KMS-11 (cell line): ENCODE measurements around the gene SPSB3.

Experiments
- H2AFZ ChIP-seq: fragments of 200-600 bp; sonication (generic); 2 replicates; pipeline ENCODE4 v1.6.1; 2016; ENCODE audit warnings: antibody characterized with exemption, mixed run types, low read depth
- H3K27ac ChIP-seq: fragments of 200-600 bp; sonication (generic); 2 replicates; pipeline ENCODE4 v1.6.1; 2016; ENCODE audit warnings: mild to moderate bottlenecking, mixed run types
- H3K27me3 ChIP-seq: fragments of 200-600 bp; sonication (generic); 2 replicates; pipeline ENCODE4 v1.6.1; 2017; ENCODE audit warnings: mild to moderate bottlenecking, low read depth, mixed run types, moderate library complexity; ENCODE audit not compliant: insufficient read depth
- H3K36me3 ChIP-seq: fragments of 200-600 bp; sonication (generic); 2 replicates; pipeline ENCODE4 v1.6.1; 2017; ENCODE audit warnings: mild to moderate bottlenecking, mixed run types; ENCODE audit not compliant: insufficient read depth
- H3K4me1 ChIP-seq: fragments of 200-600 bp; sonication (generic); 2 replicates; pipeline ENCODE4 v1.6.1; 2016; ENCODE audit warnings: mild to moderate bottlenecking, low read depth, mixed run types; ENCODE audit not compliant: poor library complexity, severe bottlenecking
- H3K4me2 ChIP-seq: fragments of 200-600 bp; sonication (generic); 2 replicates; pipeline ENCODE4 v1.7.0; 2016; ENCODE audit warnings: mild to moderate bottlenecking, mixed run types
- H3K4me3 ChIP-seq: fragments of 200-600 bp; sonication (generic); IDR thresholded peaks from 2 replicates; pipeline ENCODE4 v1.6.1; 2017; ENCODE audit warnings: low read depth, low read length, mixed read lengths; ENCODE audit not compliant: insufficient read depth
- H3K79me2 ChIP-seq: fragments of 200-600 bp; sonication (generic); 2 replicates; pipeline ENCODE4 v1.6.1; 2016; ENCODE audit warnings: low read depth, mixed run types; ENCODE audit not compliant: insufficient read depth
- H3K9ac ChIP-seq: fragments of 200-600 bp; sonication (generic); 2 replicates; pipeline ENCODE4 v1.6.1; 2016; ENCODE audit warnings: mild to moderate bottlenecking, mixed run types
- H4K20me1 ChIP-seq: fragments of 200-600 bp; sonication (generic); 2 replicates; pipeline ENCODE4 v1.6.1; 2016; ENCODE audit warnings: mild to moderate bottlenecking, mixed run types; ENCODE audit not compliant: insufficient read depth
- TF ChIP-seq, protein P1 (sequence below): fragments of 200-600 bp; sonication (generic); conservative IDR thresholded peaks from 2 replicates; pipeline ENCODE4 v1.6.1; 2017; ENCODE audit warnings: low read depth, mild to moderate bottlenecking, antibody characterized with exemption, low read length, moderate library complexity, mixed read lengths

SPSB3 gene

DNA sequence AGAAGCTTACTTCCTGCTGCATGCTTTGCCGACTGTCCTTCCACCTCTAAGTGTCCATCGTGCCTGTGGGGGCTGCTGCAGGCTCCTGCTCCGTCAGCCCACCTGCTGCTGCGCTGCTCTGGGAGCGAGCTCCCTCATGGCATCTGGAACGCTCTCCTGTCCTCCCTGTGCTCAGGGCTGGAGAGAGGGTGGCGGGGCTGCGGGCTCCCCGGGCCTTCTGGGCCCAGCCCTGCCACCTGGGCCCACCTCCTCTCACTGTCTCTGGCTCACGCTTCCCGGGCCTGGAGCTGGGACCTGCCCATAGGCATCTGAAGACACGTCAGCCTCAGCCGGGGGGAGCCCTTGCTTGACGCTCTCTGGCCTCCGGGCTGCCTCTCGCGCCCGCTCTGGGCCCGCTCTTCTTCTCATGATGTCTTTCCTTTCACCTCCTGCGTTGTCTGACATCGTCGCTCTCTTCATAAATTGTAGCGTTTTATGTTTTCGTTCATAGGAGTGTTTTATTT is 38.0 kb downstream of the SPSB3 start:
- Histone ChIP-seq H3K4me2 (no peak overlapping the region), H2AFZ (no peak overlapping the region), H3K4me1 (no peaks in the 10 kb centered on the region), H3K36me3 (no peaks in the 10 kb centered on the region), H3K27me3 (no peaks in the 10 kb centered on the region), H3K27ac (no peak overlapping the region), H3K4me3 (no peak overlapping the region), H4K20me1 (no peaks in the 10 kb centered on the region), H3K79me2 (no peaks in the 10 kb centered on the region), H3K9ac (no peak overlapping the region)
- TF ChIP-seq, protein P1, sequence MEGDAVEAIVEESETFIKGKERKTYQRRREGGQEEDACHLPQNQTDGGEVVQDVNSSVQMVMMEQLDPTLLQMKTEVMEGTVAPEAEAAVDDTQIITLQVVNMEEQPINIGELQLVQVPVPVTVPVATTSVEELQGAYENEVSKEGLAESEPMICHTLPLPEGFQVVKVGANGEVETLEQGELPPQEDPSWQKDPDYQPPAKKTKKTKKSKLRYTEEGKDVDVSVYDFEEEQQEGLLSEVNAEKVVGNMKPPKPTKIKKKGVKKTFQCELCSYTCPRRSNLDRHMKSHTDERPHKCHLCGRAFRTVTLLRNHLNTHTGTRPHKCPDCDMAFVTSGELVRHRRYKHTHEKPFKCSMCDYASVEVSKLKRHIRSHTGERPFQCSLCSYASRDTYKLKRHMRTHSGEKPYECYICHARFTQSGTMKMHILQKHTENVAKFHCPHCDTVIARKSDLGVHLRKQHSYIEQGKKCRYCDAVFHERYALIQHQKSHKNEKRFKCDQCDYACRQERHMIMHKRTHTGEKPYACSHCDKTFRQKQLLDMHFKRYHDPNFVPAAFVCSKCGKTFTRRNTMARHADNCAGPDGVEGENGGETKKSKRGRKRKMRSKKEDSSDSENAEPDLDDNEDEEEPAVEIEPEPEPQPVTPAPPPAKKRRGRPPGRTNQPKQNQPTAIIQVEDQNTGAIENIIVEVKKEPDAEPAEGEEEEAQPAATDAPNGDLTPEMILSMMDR = no peak

DNA sequence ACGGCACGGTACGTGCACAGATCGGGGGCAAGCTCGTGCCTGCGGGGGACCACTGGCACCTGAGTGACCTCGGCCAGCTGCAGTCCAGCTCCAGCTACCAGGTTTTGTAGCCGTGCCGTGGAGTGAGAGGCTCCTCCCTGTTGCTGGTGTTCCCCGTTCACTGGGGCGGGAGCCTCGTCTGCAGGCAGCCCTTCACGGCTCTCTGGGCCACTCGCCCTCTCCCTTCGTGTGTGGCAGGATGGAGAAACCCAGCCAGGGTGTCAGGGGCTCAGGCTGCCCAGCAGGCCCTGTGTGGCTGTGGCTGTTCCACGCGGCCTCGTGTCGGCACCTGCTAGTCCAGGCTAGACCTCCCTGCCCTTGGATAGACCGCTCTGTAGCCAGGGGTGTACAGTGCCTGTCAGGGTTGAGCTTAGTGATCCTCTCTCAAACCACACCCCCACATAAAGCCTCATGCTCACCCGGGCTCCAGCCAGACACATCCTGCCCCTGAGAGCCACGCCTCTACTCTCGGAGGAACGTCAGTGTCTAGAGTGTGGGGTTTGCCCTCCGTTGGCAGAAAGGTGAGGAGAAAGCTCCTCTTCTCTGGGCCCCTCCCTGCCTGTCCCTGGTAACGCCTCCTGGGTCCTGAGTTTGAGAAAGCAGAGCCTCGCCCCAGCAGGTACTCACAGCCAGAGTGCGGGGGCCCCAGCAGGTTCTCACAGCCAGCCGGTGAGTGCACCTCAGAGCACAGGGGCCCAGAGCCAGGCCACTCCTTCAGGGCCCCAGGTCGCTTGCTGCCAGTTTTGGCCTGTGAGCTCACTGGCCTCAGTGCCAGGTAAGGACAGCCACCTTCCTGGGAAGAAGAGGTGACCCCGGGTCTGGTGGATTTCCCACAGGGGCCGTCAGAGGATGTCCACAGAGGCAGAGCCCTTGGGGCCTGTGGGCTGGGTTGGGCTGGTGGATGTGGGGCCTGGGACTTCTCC is 38.7 kb downstream of the SPSB3 start:
- H3K27ac ChIP-seq = no peak overlapping the region
- no peaks in the 10 kb centered on the region for H4K20me1 ChIP-seq
- H2AFZ ChIP-seq = no peak overlapping the region
- H3K9ac ChIP-seq = no peak overlapping the region
- no peak overlapping the region for H3K4me3 ChIP-seq
- TF ChIP-seq, protein P1 = no peak
- no peaks in the 10 kb centered on the region for H3K79me2 ChIP-seq
- no peak overlapping the region for H3K4me2 ChIP-seq
- H3K27me3 ChIP-seq = no peaks in the 10 kb centered on the region
- no peaks in the 10 kb centered on the region for H3K36me3 ChIP-seq
- H3K4me1 ChIP-seq = no peaks in the 10 kb centered on the region

DNA sequence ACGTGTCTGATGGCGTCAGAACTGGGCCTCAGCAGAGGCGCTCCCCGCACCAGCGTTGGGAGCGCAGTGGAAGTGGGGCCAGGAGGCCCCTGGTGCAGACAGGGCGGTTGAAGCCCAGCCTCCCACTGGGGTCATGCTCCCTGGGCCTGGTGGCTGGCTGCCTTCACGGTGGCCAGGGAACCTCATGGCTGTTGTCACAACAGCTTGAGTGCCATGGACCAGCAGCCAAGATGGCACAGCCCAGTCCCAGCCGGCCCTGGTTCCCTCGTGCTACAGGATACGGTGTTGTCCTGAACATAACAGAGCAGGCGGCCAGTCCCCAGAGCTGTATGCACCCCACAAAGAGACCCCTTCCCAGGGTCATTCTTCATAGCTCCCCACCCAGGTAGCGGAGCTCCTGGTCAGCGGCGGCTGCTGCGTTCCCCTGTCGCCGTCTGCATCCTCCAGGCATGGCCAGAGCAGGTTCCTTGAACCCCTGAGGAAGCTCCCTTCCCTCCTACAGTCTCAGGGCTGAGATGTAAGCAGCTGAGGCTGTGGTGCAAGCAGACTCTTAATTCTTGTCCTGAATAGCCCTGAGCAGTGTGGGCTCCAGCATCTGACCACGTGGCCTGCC is 40.7 kb downstream of the SPSB3 start:
- H3K79me2 ChIP-seq = no peaks in the 10 kb centered on the region
- no peak overlapping the region for H3K4me2 ChIP-seq
- TF ChIP-seq, protein P1 = no peak
- no peaks in the 10 kb centered on the region for H3K36me3 ChIP-seq
- H3K27ac ChIP-seq = no peak overlapping the region
- H3K9ac ChIP-seq = no peak overlapping the region
- H3K4me1 ChIP-seq = no peaks in the 10 kb centered on the region
- H3K4me3 ChIP-seq = no peak overlapping the region
- H2AFZ ChIP-seq = no peak overlapping the region
- H4K20me1 ChIP-seq = no peaks in the 10 kb centered on the region
- no peaks in the 10 kb centered on the region for H3K27me3 ChIP-seq

DNA sequence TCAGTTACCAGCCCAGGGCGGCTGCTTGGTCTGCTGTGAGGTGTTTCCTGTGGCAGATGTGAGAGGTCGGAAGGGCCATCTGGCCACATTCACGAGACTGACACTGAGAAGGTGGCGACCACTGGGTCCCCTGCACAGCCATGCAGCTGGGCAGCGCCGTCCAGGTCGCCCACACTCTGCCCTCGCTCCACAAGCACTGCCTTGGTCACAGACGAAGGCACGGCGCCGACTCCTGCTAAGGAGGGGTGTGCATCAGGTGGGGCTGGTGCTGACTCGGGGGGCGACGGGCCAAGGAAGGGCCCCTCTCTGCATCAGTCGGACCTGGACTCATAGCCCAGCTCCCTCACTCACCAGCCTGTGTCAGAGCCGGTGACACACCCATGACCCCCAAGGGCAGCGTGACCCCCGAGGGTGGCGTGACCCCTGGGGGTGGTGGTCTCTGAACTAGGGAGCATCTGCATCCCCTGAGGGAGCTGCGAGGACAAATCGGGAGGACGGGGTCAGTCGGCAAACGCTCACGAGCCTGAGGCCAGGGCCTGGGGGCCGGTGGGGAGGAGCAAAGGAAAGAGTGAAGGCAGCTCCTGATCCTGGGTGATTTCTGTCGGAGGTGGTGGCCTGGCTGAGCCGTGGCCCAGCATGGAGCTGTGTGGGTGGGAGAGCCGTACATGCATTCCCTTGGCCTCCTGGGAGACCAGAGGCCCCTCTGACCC is 41.4 kb downstream of the SPSB3 start:
- Histone ChIP-seq H3K27ac (no peak overlapping the region), H3K4me3 (no peak overlapping the region), H3K4me2 (no peak overlapping the region), H3K79me2 (no peaks in the 10 kb centered on the region), H3K9ac (no peak overlapping the region), H4K20me1 (no peaks in the 10 kb centered on the region), H3K4me1 (no peaks in the 10 kb centered on the region), H3K27me3 (no peaks in the 10 kb centered on the region), H3K36me3 (no peaks in the 10 kb centered on the region), H2AFZ (no peak overlapping the region)
- TF ChIP-seq, protein P1 = no peak
